Caco-2 (cell line): Measurements from ENCODE around the gene AMDHD1. TPM values are rescaled to one million over a fixed set of nuclear protein-coding genes. Genes with fewer than 3 reads are reported as not detected.

Experiments
- BruUV-seq: library from RNA; stranded (reverse); fragments of 400-500 nt; replicated peaks from 2 replicates; lab custom pipeline; 2021; lab: Mats Ljungman, UMichigan
- CTCF ChIA-PET: fragments of 300-600 bp; sonication (Branson Sonifier 250); formaldehyde crosslinking; loops from one replicate; lab custom pipeline; 2022; ENCODE audit warnings: antibody characterized with exemption; lab: Charles Lee
- POLR2A ChIA-PET: fragments of 300-600 bp; sonication (Branson Sonifier 250); formaldehyde crosslinking; loops from one replicate; lab custom pipeline; 2022; ENCODE audit warnings: antibody characterized with exemption; lab: Charles Lee
- DNase-seq, 2 experiments: peaks; one replicate each; pipeline versions ENCODE4 v3.0.0 to v3.0.0-alpha.2; 2020 to 2022
- H3K27me3 ChIP-seq: replicated peaks from 2 replicates; pipeline ENCODE4 v1.6.0; 2011; ENCODE audit warnings: low read length; ENCODE audit not compliant: control insufficient read depth, insufficient read depth
- H3K36me3 ChIP-seq: 2 replicates; pipeline ENCODE4 v1.5.1; 2011; ENCODE audit warnings: low read length; ENCODE audit not compliant: control insufficient read depth, insufficient read depth
- H3K4me1 ChIP-seq: fragments of 250-450 bp; sonication (Bioruptor Pico); 2 replicates; pipeline ENCODE4 v1.5.1; 2020; ENCODE audit warnings: mild to moderate bottlenecking
- H3K4me3 ChIP-seq: 2 replicates; pipeline ENCODE4 v1.5.1; 2011; ENCODE audit warnings: low read depth, mild to moderate bottlenecking, control low read depth, low read length
- H3K9me3 ChIP-seq: fragments of 250-450 bp; sonication (Bioruptor Pico); 2 replicates; pipeline ENCODE4 v1.5.1; 2020; ENCODE audit warnings: mild to moderate bottlenecking, moderate library complexity
- H3K27ac Mint-ChIP-seq: one replicate; pipeline ENCODE4 v1.8.0; 2022; ENCODE audit warnings: mixed read lengths; ENCODE audit not compliant: unreplicated experiment
- H3K27me3 Mint-ChIP-seq: one replicate; pipeline ENCODE4 v1.8.0; 2022; ENCODE audit warnings: mixed read lengths; ENCODE audit not compliant: insufficient read depth, unreplicated experiment
- H3K36me3 Mint-ChIP-seq: one replicate; pipeline ENCODE4 v1.8.0; 2022; ENCODE audit warnings: mild to moderate bottlenecking, mixed read lengths; ENCODE audit not compliant: insufficient read depth, unreplicated experiment
- H3K4me1 Mint-ChIP-seq: one replicate; pipeline ENCODE4 v1.8.0; 2022; ENCODE audit warnings: low read depth, mixed read lengths; ENCODE audit not compliant: unreplicated experiment
- H3K4me3 Mint-ChIP-seq: one replicate; pipeline ENCODE4 v1.8.0; 2022; ENCODE audit warnings: mild to moderate bottlenecking, moderate library complexity, mixed read lengths; ENCODE audit not compliant: unreplicated experiment
- H3K9me3 Mint-ChIP-seq: one replicate; pipeline ENCODE4 v1.8.0; 2022; ENCODE audit warnings: mixed read lengths; ENCODE audit not compliant: unreplicated experiment
- intact Hi-C: fragments of 100-400 bp; cut with micrococcal nuclease; formaldehyde crosslinking; loops from one replicate; pipeline ENCODE4 v1.10.0; 2022; ENCODE audit not compliant: unreplicated experiment
- total RNA-seq: library from RNA; stranded (reverse); gene quantifications from 2 replicates; pipeline ENCODE4 v1.2.3, GENCODE V29; 2022
- TF ChIP-seq, protein P1 (sequence below), 2 experiments: fragments of 200-600 bp in 1 of 2; IDR thresholded peaks; 1 replicate in 1 of 2; 2 replicates in 1 of 2; pipeline versions ENCODE4 v1.5.1 to v1.8.0; 2011 to 2022; ENCODE audit warnings: antibody characterized with exemption in 1 of 2, control low read depth in 1 of 2, inconsistent platforms in 1 of 2, low read depth in 1 of 2, low read length in 1 of 2, mild to moderate bottlenecking in 1 of 2, moderate library complexity in 1 of 2; ENCODE audit not compliant: insufficient read depth in 1 of 2, severe bottlenecking in 1 of 2, unreplicated experiment in 1 of 2

Gene AMDHD1
- total RNA-seq, 1 experiment from 2014 or later, result 0.61 TPM

DNA sequence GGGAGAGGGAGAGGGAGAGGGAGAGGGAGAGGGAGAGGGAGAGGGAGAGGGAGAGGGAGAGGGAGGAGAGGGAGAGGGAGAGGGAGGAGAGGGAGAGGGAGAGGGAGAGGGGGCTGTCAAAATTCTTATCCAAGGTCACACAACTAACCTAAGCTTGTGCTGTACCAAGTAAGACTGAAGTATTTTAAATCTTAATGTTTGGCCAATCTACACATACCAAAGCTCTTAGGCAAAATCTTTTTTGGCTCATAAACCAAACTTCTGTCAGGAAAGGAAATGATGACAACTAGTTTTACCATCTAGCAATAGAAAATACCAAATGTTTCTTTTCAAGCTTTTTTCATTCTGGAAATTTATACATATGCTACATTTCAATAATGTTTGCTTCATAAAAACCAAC lies 34.6 kb upstream of the AMDHD1 start:
- no peaks in the 10 kb centered on the region for H3K4me1 Mint-ChIP-seq
- TF ChIP-seq, protein P1, sequence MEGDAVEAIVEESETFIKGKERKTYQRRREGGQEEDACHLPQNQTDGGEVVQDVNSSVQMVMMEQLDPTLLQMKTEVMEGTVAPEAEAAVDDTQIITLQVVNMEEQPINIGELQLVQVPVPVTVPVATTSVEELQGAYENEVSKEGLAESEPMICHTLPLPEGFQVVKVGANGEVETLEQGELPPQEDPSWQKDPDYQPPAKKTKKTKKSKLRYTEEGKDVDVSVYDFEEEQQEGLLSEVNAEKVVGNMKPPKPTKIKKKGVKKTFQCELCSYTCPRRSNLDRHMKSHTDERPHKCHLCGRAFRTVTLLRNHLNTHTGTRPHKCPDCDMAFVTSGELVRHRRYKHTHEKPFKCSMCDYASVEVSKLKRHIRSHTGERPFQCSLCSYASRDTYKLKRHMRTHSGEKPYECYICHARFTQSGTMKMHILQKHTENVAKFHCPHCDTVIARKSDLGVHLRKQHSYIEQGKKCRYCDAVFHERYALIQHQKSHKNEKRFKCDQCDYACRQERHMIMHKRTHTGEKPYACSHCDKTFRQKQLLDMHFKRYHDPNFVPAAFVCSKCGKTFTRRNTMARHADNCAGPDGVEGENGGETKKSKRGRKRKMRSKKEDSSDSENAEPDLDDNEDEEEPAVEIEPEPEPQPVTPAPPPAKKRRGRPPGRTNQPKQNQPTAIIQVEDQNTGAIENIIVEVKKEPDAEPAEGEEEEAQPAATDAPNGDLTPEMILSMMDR (IDR thresholded peaks at IDR 0.05; ENCODE audit: insufficient read depth in 1 of 2, low read depth in 1 of 2, low read length in 1 of 2, severe bottlenecking in 1 of 2, unreplicated experiment in 1 of 2), result no peak
- Histone ChIP-seq H3K4me3 (no peak overlapping the region), H3K4me1 (no peaks in the 10 kb centered on the region), H3K9me3 (no peaks in the 10 kb centered on the region), H3K36me3 (no peaks in the 10 kb centered on the region), H3K27me3 (peaks cover 2% of the 10 kb centered on the region)
- peaks cover 7% of the 10 kb centered on the region for H3K27me3 Mint-ChIP-seq
- no peak for DNase-seq
- no peak overlapping the region for H3K27ac Mint-ChIP-seq
- no peak overlapping the region for H3K4me3 Mint-ChIP-seq
- H3K36me3 Mint-ChIP-seq, result no peaks in the 10 kb centered on the region
- POLR2A ChIA-PET, result no interaction called here
- CTCF ChIA-PET, result no interaction called here
- no TSS peak for BruUV-seq
- no peaks in the 10 kb centered on the region for H3K9me3 Mint-ChIP-seq
- intact Hi-C loops, result no loop called here

DNA sequence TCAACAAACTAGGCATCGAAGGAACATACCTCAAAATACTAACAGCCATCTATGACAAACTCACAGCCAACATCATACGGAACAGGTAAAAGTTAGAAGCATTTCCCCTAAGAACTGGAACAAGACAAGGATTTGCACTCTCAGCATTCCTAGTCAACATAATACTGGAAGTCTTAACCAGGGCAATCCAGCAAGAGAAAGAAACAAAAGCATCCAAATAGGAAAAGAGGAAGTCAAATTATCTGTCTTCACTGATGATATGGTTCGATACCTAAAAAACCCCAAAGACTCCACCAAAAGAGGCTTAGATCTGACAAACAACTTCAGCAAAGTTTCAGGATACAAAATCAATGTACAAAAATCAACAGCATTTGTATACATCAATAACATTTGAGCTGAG lies 33.3 kb upstream of the AMDHD1 start:
- Mint-ChIP-seq H3K4me3 (no peak overlapping the region), H3K27me3 (peaks cover 7% of the 10 kb centered on the region), H3K9me3 (no peaks in the 10 kb centered on the region), H3K36me3 (no peaks in the 10 kb centered on the region), H3K4me1 (no peaks in the 10 kb centered on the region), H3K27ac (no peak overlapping the region)
- TF ChIP-seq, protein P1 (IDR thresholded peaks at IDR 0.05; ENCODE audit: insufficient read depth in 1 of 2, low read depth in 1 of 2, low read length in 1 of 2, severe bottlenecking in 1 of 2, unreplicated experiment in 1 of 2), result no peak
- Histone ChIP-seq H3K4me1 (no peaks in the 10 kb centered on the region), H3K4me3 (no peak overlapping the region), H3K9me3 (no peaks in the 10 kb centered on the region), H3K27me3 (no peaks in the 10 kb centered on the region), H3K36me3 (no peaks in the 10 kb centered on the region)
- DNase-seq, result no peak
- POLR2A ChIA-PET, result no interaction called here
- intact Hi-C loops, result no loop called here
- no TSS peak for BruUV-seq
- CTCF ChIA-PET, result no interaction called here

DNA sequence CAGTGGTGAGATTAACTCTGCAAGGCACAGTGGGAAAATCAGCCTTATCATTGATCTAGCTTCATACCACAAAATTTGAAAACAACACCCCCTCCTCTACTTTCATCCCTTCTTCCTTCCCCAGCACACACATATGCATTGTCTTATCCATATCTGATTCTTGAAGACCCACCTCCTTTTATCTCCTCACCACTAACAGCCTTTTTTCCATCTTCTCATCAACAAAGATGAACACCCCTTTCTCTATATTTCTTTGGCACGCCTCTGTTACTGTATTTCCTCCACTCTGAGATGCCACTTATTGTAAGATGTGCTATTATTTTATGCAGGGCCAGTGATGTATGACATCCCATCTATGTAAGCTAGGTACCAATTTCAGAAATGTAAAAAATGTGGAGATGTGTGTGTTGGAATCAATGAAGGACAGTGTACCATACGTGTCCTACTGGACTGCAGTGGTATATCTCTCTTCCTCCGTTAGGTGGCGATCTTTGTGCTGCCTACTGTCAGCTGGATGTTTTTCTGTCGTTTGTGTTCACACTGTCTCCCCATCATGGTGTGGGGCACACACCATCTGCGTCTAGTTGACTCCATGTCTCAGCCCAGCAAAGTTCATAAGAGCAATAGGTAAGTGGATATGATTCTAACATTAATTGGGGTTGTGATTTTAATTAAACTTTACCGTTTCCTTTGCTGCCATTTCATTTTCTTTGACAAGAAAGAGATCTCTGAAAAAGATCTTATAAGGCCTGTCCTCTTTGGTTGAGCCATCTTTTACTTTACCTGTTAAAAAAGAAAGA lies 24.7 kb upstream of the AMDHD1 start:
- peaks cover 9% of the 10 kb centered on the region for H3K9me3 Mint-ChIP-seq
- H3K27me3 Mint-ChIP-seq, result peaks cover 3% of the 10 kb centered on the region
- TF ChIP-seq, protein P1 (IDR thresholded peaks at IDR 0.05; ENCODE audit: insufficient read depth in 1 of 2, low read depth in 1 of 2, low read length in 1 of 2, severe bottlenecking in 1 of 2, unreplicated experiment in 1 of 2), result peak; percentile 81 to 88
- H3K27ac Mint-ChIP-seq, result no peak overlapping the region
- intact Hi-C loops, result loop anchor here (1.0 to 2.0 kb wide), 4 partner anchors 24 to 80 kb away; partner anchors contain the start of genes AMDHD1 and CCDC38
- H3K27me3 ChIP-seq, result no peaks in the 10 kb centered on the region
- H3K4me1 Mint-ChIP-seq, result no peaks in the 10 kb centered on the region
- BruUV-seq, result no TSS peak
- H3K4me3 ChIP-seq, result no peak overlapping the region
- H3K36me3 ChIP-seq, result no peaks in the 10 kb centered on the region
- no peaks in the 10 kb centered on the region for H3K4me1 ChIP-seq
- ChIA-PET CTCF (interaction anchor here (0.8 to 2.4 kb wide), 5 partner anchors 24 to 332 kb away, joined by 3 to 24 read pairs (median 6); partner anchors contain the start of genes CCDC38 and HAL), POLR2A (no interaction called here)
- no peaks in the 10 kb centered on the region for H3K9me3 ChIP-seq
- no peak overlapping the region for H3K4me3 Mint-ChIP-seq
- peak; percentile 56 to 66 for DNase-seq
- no peaks in the 10 kb centered on the region for H3K36me3 Mint-ChIP-seq
